ENCODE data around the gene SPOPL.
"Not testable (repeated sequence)": the region's sequence is repeated elsewhere in the genome, so short reads cannot be mapped to it uniquely, and the experiment has no call there.

GRCh38 chr2:138462689-138463088 is 38.9 kb upstream of the SPOPL start:
- TF ChIP-seq CTCF, POLR2A (IDR thresholded peaks at IDR 0.05): not testable (repeated sequence)

Data from testis (tissue), 2 donors.